Activated CD4-positive, CD25-positive, alpha-beta regulatory T cell treated with anti-CD3 and anti-CD28 coated beads, Interleukin-2, amount 50 U/mL, for 24 hours (primary cell): ENCODE results near the gene INPP4B.

Experiments
- ATAC-seq, 2 donors: fragments of 150-1000 bp; cut with Tn5 transposase; one replicate each; pipeline ENCODE4 v1.10.0; 2021; ENCODE audit warnings: mild to moderate bottlenecking in 1 of 2, moderate library complexity in 1 of 2

Gene INPP4B

GRCh38 chr4:142725886-142726285 is 120.2 kb downstream of the INPP4B start:
- ATAC-seq = no peak

DNA sequence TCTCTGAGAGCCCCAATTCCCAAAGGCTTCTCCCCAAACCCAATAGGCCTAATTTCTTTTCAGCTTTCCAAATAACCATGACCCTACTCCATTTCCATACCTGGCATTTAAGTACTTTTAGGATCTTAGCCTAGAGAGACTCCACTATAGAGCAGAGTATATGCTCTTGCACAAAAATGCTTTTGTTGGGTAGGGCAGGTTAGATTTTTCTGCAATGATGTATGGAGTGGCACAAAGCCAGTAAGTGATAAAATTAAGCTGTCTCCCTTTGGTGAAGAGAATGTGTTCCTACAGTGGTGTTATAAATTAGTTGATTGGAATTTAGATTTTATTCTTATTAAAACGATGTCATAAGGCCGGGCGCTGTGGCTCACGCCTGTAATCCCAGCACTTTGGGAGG is 124.9 kb downstream of the INPP4B start:
- no peak for ATAC-seq

- peak; percentile 35 to 58 for ATAC-seq
Measured at GRCh38 chr4:142719854-142720541, 126.1 kb downstream of the INPP4B start.

DNA sequence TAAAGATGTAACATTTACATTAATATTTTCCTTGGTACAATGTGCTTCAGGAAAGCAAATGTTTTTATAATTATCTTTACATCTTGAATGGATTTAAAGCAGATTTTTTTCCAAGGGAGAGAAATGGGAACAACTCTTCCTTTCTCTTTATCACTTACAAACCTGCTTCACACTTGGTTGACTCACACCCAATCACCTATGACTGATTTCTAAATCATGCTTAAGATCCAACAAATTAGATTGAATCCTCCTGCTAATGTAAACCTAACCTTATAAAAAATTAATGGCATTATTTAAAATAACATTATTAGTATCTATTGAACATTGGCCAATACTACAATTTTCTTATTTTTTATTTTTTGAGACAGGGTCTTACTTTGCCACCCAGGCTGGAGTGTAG is 127.1 kb downstream of the INPP4B start:
- ATAC-seq = no peak

DNA sequence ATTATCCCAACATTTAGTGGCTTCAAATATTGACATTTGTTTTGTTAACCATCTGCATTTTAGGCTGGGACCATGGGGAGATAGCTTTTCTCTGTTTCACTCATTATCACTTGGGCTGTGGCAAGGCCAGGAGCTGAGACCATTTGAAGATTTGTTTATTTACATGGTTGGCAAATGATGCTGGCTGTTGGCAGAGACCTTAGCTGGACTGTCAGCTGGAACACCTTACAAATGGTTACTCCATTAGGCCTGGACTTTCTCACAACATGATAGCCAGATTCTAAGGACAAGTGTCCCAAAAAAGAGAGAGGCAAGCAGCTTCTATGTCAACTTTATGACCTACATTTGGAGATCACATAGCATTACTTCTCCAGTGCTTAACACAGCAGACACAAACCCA is 130.4 kb downstream of the INPP4B start:
- no peak for ATAC-seq

DNA sequence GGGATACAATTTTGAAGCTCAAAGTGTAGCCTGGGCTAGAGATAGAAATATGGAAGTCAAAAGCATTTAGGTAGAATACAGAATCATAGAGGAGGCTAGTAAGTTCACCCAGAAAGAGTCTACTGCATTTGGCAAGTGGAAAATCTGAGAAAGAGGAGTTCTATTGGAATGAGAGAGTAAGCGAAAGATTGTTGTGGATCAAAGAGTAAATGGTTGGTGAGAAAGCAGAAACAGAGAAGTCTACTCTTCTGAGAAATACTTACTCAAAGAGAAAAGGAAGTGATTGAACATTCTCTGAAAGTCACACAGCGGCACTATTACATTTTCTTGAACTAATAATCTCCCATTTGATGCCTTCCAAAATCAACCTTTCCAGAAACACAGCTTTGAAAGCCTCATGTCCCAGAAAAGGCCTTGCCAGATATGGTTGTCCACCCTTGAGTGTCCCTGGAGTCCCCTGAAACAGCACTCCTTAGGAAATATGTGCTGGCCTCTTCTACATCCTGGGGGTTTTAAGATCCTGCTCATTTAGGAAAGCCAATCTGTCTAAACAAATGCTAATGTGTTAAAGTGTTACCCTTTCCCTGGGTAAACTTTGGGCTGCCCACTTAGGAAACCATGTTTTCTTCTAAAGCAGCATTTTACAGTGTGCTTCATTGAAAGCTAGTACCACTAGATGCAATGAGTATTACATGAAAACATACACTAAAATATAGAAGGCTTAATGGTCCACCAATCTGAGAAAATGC is 132.6 kb downstream of the INPP4B start:
- ATAC-seq = peak; percentile 55 to 63

- no peak for ATAC-seq
Measured at GRCh38 chr4:142708231-142708630, 137.9 kb downstream of the INPP4B start.

DNA sequence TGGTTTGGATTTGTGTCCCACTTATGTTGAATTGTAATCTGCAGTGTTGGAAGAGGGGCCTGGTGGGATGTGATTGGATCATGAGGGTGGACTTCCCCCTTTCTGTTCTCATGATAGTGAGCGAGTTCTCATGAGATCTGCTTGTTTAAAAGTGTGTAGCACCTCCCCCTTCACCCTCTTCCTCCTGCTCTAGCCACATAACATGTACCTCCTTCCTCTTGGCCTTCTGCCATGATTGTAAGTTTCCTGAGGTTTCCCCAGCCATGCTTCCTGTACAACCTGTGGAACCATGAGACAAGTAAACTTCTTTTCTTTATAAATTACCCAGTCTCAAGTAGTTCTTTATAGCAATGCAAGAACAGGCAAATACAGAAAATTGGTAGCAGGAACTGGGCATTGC is 138.7 kb downstream of the INPP4B start:
- no peak for ATAC-seq

GRCh38 chr4:142706381-142706780 is 139.7 kb downstream of the INPP4B start:
- ATAC-seq = no peak

DNA sequence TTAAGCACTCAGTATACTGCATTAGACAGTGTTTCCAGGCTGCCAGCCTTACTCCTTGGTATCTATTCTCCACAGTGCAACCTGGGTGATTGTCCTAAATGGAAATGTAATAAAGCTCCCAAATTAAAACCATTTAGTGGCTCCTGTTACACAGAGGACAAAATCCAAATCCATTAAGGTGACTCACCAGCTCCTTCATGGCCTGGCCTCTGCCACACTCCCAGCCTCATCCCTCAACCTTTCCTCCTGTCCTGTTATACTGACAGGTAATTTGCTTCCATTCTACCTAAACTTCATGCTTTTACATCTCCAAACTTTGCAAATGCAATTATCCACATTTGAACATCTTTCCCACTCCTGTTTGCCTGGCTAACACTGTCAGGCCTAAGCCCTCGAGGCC is 140.3 kb downstream of the INPP4B start:
- ATAC-seq = no peak

DNA sequence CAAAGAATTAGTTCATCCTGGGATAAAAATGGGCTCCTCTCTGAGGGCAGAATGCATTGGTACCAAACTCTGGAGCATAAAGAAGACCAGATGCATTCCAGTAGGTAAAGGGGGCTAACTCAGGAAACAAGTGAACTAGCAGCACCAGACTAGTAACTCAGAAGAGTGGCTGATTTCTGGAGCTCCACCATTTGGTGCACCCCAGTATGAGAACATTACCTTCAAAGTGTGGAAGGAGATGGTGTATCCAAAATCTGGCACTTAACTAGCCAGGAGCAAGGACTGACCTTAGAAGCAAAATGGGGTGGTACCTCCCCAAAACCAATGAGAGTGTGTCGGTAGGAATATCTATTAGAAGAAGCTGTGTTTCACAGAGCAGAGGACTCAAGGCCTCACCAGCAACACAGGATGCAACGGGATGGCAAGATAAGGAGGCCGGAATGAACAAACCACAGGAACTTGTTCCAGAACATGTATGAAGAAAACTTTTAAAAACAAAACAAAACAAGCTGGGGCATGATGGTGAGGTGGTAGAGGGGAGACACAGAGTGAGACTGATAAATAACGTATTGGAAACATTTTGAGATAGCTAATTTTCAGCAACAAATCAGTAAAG is 142.3 kb downstream of the INPP4B start:
- ATAC-seq = no peak

DNA sequence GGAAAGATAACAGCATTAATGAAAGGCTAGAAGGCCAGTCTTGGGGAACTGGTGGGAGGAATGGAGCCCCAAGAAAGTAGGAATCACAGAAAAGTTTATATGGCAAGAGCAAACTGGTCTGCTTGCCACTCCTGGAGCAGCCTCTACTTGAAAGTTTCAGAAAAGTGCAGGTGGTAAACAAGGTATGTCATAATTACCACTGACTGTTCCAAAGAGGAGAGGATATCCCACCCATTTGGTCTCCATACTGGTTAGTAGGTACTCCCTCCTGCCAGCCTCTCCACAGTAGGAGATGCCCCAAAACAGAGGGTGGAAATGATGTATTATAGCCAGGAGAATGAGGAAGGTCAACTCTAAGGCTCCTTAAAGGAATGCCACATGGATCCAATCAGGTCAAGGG is 145.1 kb downstream of the INPP4B start:
- no peak for ATAC-seq

DNA sequence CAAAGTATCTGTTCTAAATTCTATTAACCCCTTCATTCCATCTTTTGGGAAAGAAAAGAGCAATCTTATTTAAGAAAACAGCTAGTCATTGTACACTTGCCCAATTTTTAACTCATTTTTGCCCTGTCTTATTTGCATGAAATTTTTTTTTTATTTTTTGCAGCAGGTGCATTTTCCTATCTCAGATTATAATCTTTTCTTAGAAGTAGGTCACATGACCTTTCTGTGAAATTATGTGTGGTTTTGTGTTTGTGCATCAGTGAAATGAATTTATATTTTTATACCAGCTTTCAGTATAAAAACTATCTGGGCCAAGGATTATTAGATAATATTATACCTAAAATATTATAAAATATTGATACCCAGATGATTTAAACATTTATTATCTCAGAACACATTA is 145.6 kb downstream of the INPP4B start:
- ATAC-seq = peak in 1 of 2 donors; percentile 48

- ATAC-seq = no peak
Measured at GRCh38 chr4:142698552-142698951, 147.5 kb downstream of the INPP4B start.

DNA sequence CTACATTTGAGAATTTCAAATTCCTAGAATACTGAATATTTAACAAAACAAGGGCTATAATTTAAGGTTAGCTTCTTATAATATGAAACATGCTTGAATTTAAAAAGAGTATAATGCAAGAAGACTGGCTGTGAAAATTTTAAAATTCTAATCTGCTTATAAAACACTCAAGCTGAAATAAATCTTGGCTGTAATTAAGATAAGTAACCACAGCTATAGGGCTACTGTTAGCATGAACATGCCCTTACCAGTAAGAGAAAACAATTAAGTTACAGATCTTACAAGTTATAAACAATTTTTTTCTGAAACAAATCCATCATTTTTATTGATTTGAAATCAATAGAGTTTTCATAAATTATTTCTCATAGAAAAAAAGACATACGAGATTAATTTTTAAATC is 148.2 kb downstream of the INPP4B start:
- no peak for ATAC-seq

- ATAC-seq = no peak
Measured at GRCh38 chr4:142697320-142697719, 148.8 kb downstream of the INPP4B start.

DNA sequence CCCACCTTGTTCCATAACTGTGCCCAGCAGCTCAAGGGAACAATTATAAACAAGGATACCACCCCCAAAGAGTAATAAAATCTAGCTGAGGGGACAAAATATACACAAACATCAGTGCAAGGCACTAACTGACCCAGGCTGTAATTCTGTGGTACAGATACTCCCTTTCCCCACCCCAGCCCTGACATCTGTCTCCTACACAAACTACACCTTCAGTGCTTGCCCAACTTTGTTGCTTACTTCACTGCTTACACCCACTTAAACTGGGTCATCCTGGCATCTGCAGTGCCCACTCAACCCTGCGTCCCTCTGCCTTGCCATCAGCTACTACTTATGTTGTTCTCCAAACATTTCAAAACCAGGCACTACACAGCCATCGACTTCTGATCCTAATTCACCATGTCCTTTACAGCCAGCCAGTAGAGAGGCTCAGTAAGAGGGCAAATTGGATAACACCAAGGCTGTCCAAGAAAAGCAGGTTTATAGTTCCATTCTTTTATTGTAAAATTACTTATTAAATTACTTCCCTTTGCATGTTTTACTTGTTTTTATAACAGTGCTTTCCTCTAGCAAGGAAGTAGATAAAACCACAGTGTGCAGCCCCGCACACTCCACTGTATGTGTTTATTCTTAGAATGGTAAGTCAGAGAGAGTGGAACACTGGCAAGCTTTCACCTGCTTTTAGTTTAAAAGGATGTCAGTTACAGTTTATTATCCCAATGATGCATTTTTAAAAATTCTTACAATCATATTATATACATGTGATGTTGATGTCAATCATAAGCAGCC is 149.6 kb downstream of the INPP4B start:
- peak; percentile 21 to 39 for ATAC-seq

GRCh38 chr4:142690406-142691163 is 155.5 kb downstream of the INPP4B start:
- ATAC-seq = no peak

- ATAC-seq = peak; percentile 56 to 65
Measured at GRCh38 chr4:142687547-142688275, 158.4 kb downstream of the INPP4B start.

GRCh38 chr4:142686081-142686480 is 160.0 kb downstream of the INPP4B start:
- ATAC-seq = no peak

DNA sequence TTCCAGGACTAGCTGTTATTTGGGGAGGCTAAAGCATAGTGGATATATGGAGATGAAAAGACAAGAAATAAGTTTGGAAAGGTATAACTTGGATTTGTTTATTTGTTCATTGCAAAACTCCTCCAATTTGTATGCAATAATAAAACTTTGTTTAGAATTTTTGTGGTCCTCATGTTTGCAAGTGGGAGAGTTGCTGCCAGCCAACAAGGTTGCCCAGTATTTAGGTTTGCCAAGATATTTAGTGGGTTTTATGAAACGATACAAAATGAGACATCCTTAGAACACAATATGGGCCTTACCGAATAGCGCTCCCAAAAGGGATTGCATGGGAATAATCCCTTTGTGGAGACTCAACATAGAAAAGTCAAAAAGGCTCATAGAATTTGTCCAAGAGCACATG is 162.1 kb downstream of the INPP4B start:
- no peak for ATAC-seq

- ATAC-seq = no peak
Measured at GRCh38 chr4:142683503-142683902, 162.6 kb downstream of the INPP4B start.
